GM19023 (cell line): ENCODE measurements around the gene SULT4A1.
"Not testable (repeated sequence)": the region's sequence is repeated elsewhere in the genome, so short reads cannot be mapped to it uniquely, and the experiment has no call there.

Source experiments
- ATAC-seq: cut with Tn5 transposase; IDR thresholded peaks from one replicate; pipeline ENCODE4 v1.9.1; 2021; ENCODE audit warnings: mild to moderate bottlenecking, moderate library complexity; ENCODE audit not compliant: unreplicated experiment

Gene SULT4A1

GRCh38 chr22:43862074-43862881 lies at the start of gene SULT4A1:
SULT4A1 (minus strand) TSS chr22:43862513; CDS start chr22:43862382, 131 bp downstream.
- no peak for ATAC-seq

GRCh38 chr22:43911351-43911750 lies 49.0 kb upstream of the SULT4A1 start:
- no peak for ATAC-seq

- ATAC-seq: no peak
Observed at GRCh38 chr22:43910178-43910695, 47.9 kb upstream of the SULT4A1 start.

- no peak for ATAC-seq
Observed at GRCh38 chr22:43909708-43910107, 47.4 kb upstream of the SULT4A1 start.

- ATAC-seq: no peak
Observed at GRCh38 chr22:43905681-43906080, 43.4 kb upstream of the SULT4A1 start.

- ATAC-seq: not testable (repeated sequence)
Observed at GRCh38 chr22:43904412-43904811, 42.1 kb upstream of the SULT4A1 start.

GRCh38 chr22:43903033-43903432 lies 40.7 kb upstream of the SULT4A1 start:
- ATAC-seq: not testable (repeated sequence)

- ATAC-seq: no peak
Observed at GRCh38 chr22:43901976-43902643, 39.8 kb upstream of the SULT4A1 start.

- ATAC-seq: no peak
Observed at GRCh38 chr22:43900206-43900605, 37.9 kb upstream of the SULT4A1 start.

GRCh38 chr22:43897751-43898261 lies 35.5 kb upstream of the SULT4A1 start:
- ATAC-seq: no peak

- ATAC-seq: no peak
Observed at GRCh38 chr22:43895986-43896645, 33.8 kb upstream of the SULT4A1 start.

GRCh38 chr22:43894122-43894521 lies 31.8 kb upstream of the SULT4A1 start:
- ATAC-seq: no peak

- ATAC-seq: no peak
Observed at GRCh38 chr22:43893266-43893665, 31.0 kb upstream of the SULT4A1 start.

- ATAC-seq: no peak
Observed at GRCh38 chr22:43892183-43892894, 30.0 kb upstream of the SULT4A1 start.

- no peak for ATAC-seq
Observed at GRCh38 chr22:43891360-43892182, 29.3 kb upstream of the SULT4A1 start, which contains the start of gene PNPLA5. PNPLA5 (minus strand) TSS chr22:43892013; CDS start chr22:43891880, 133 bp downstream.

GRCh38 chr22:43890901-43891331 lies 28.6 kb upstream of the SULT4A1 start:
- ATAC-seq: no peak

GRCh38 chr22:43889860-43890253 lies 27.5 kb upstream of the SULT4A1 start:
- no peak for ATAC-seq

- no peak for ATAC-seq
Observed at GRCh38 chr22:43889201-43889859, 27.0 kb upstream of the SULT4A1 start.

GRCh38 chr22:43888740-43889139 lies 26.4 kb upstream of the SULT4A1 start:
- no peak for ATAC-seq
